GM12872 (cell line): ENCODE measurements around the gene CPTP.

ENCODE experiments used
- TF ChIP-seq, protein P1 (sequence below): IDR thresholded peaks from 3 replicates; pipeline ENCODE4 v1.5.1; 2011; ENCODE audit warnings: low read depth, mild to moderate bottlenecking, low read length, moderate library complexity; ENCODE audit not compliant: insufficient read depth

The CPTP gene

DNA sequence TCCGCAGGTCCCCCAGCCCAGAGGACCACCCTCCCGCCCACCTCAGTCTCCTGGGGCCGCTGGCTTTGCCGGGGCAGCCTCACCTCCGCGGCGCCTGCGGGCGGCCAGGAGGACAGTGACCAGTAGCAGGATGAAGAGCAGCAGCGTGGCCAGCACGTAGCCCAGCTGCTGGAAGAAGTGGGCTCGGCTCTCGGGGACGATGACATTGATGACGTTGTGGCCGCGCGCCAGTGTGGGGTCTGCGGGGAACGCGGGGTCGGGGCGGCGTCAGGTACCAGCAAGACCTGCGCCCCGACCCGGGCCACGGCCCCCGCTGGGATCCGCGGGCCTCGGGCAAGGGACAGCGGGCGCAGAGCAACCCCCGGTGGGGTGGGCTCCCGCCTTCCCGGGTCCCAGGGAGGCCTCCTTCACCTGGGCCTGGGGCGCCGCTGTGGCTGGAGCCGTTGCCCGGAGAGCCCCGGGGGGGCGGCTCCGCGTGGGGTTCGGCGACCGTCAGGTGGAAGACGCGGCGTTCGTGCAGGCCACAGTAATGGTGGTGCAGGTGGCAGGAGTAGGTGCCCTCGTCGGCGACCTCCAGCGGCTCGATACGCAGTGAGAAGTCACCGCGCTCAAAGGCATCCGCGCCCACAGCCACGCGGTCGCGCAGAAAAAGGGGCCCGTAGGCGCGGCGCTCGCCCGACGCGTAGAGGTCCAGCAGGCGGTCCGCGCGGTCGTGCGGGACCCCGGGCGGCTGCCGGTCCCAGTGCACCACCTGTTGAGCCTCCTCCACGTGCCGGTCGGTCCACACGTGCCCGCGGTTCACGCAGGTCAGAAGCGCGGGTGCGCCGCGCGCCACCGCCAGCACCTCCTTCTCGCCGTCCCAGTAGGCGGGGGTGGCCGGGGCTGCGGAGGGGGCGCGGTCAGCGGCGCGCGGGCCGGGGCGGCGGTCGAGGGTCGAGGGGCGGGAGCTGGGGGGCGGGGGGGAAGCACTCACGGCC is 30.0 kb downstream of the CPTP start:
- TF ChIP-seq, protein P1, sequence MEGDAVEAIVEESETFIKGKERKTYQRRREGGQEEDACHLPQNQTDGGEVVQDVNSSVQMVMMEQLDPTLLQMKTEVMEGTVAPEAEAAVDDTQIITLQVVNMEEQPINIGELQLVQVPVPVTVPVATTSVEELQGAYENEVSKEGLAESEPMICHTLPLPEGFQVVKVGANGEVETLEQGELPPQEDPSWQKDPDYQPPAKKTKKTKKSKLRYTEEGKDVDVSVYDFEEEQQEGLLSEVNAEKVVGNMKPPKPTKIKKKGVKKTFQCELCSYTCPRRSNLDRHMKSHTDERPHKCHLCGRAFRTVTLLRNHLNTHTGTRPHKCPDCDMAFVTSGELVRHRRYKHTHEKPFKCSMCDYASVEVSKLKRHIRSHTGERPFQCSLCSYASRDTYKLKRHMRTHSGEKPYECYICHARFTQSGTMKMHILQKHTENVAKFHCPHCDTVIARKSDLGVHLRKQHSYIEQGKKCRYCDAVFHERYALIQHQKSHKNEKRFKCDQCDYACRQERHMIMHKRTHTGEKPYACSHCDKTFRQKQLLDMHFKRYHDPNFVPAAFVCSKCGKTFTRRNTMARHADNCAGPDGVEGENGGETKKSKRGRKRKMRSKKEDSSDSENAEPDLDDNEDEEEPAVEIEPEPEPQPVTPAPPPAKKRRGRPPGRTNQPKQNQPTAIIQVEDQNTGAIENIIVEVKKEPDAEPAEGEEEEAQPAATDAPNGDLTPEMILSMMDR, result no peak

DNA sequence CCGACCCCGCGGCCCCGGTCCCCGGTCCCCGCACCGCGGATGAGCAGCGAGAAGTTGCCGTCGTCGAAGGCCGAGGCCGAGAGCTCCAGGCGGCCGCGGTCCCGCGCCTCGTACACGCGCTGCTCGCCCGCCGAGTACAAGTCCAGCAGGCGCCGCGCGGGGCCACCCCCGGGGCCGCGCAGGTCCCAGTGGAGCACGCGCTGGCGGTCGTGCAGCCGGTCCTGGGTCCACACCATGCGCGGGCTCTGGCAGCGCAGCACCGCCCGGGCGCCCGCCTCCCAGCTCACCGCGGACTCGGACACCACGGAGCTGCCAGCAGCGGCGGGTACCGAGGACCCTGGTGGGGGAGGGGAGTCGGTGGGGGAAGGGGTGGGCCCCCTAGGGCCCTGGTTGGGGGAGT is 30.8 kb downstream of the CPTP start:
- TF ChIP-seq, protein P1, result no peak

DNA sequence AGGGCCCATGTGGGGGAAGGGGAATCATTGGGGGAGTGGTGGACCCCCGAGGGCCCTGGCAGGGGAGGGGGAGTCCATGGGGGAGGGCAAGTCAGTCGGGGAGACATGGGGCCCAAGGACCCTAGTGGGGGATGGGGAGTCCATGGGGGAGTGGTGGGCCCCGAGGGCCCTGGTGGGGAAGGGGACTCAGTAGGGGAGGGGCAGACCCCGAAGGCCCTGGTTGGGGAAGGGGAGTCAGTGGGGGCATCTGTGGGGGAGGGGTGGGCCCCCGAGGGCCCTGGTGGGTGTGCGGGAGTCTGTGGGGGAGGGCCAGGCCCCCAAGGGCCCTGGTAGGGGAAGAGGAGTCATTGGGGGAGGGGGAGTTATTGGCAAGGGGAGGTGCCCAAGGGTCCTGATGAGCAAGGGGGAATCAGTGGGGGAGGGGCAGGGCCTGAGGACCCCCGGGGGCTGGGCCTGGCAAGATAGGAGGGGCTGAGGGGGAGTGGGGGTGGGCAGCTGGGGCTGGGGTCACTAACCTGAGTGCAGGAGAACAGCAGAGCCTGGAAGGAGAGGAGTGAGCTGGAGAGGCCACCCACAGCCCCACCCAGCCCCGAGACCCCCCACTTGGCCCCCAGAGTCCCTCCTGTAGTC is 31.7 kb downstream of the CPTP start:
- TF ChIP-seq, protein P1, result no peak

DNA sequence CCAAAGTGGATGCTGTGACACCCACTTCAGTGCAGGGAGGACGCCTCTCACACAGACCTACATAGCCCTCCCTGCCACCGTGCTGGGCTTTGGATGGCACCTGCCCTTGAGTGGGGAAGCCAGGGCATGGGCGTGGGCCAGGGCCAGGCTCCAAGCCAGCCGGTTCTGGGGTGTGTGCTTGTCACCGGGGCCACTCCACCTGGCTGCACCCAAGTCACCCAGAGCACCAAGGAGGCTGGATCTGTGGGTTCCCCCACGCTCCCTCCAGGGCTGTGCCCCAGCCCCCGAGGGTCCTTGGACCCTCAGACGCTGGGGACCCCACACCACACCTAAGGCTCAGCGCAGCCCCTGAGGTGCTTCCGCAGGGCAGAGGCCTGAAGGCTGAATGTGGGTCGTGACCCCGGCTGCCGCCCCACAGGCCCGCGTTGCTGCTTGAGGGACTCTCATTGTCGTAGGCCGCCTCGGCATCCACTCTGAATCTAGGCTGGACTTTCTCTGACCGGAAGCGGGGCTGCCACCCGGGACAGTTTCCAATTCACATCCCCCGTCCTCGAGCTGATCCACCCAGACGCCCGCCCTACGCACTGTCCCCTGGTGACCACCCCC is 32.3 kb downstream of the CPTP start:
- TF ChIP-seq, protein P1, result no peak

DNA sequence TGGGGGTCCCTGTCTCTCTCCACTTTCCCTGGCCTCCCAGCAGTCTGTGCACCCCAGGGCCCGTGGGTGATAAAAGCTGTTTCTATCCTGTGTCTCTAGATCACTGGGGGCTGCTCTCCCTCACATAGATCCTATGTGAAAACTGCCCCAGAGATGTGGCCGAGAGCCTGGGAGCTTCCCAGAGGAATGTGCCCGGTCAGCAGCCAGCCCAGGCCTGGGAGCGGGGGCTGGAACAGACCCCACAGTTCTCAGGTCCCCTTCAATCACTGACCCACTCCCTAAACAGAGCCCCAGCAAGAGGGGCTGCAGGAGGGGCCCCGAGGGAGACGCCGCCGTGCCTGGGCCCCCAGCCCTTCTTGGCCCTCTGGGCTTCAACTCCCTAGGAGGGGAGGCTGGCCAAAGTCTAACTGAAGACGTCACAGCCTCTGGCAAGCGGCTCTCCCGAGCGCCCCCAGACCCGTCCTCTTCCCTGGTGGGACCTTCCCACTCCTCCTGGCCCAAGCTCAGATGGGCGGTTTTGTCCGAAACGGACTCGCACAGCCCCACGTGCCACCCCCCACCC is 33.4 kb downstream of the CPTP start:
- TF ChIP-seq, protein P1, result no peak

DNA sequence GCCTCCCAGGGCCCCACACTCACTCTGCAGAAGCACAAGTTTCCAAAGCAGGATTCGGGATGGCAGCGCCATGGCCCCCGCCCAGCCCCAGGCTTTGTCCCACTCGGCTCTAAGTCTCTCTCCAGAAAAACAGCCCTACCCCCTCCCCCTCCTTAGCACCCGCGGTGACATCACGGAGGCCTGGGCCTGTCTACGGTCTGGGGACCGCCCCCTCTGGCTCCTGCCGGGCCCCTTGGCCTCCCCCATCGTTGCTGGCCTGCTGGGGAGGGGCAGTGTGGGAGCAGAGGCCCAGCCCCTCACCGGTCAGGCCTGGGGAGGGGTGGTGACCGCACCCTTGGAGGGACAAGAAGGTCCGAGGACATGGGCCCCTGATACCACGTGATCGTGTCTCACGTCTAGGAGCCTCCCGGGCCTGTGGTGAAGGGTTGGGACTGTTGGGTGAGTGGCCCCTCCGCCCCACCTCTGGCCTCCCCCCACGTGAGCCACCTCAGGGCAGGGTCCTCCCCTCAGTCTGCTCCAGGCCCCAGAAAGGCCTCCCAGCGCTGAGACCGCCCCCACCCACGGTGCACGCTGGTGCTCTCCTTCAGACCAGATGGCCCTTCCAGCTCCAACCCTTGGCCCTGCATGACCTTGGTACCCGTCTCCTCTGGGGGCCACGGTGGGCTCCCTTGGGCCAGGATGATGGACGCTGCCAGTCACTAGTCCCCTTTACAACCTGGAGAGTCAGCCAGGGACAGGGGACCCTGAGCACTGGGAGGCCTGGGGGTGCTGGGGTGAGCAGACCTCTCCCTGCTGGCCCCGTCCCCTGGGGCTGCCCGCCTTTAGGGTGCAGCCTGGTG is 34.0 kb downstream of the CPTP start, which contains the start of gene MXRA8:
TSS of gene MXRA8 (minus strand) at position 123 of the 839 bp plus-strand sequence. CDS start at position 72, 51 bp downstream.
- TF ChIP-seq, protein P1, result no peak
